Neural cell (in vitro differentiated cells): Measurements from ENCODE around the gene ITPKB.

Source experiments
- MXI1 ChIP-seq: fragments of 450-650 bp; conservative IDR thresholded peaks from 2 replicates; pipeline ENCODE4 v1.6.1; 2014; ENCODE audit warnings: antibody characterized with exemption, mild to moderate bottlenecking; ENCODE audit not compliant: poor library complexity, severe bottlenecking
- POLR2AphosphoS5 ChIP-seq: IDR thresholded peaks from 2 replicates; pipeline ENCODE4 v1.6.1; 2012

GRCh38 chr1:226643177-226643576, 95.9 kb downstream of the ITPKB start:
- TF ChIP-seq POLR2AphosphoS5, result no peak
- no peak for TF ChIP-seq MXI1
